HG03108 (cell line): ENCODE results near the gene NCAN.
A peak's percentile ranks its signal among the peaks of the same experiment; 100 is the strongest.
"Not testable (repeated sequence)": the region's sequence is repeated elsewhere in the genome, so short reads cannot be mapped to it uniquely, and the experiment has no call there.

Experiments
- ATAC-seq: cut with Tn5 transposase; IDR thresholded peaks from one replicate; pipeline ENCODE4 v1.9.1; 2021; ENCODE audit warnings: moderate library complexity; ENCODE audit not compliant: unreplicated experiment

The NCAN gene

GRCh38 chr19:19192910-19193423 is 18.8 kb upstream of the NCAN start:
- no peak for ATAC-seq

- ATAC-seq = no peak
Measured at GRCh38 chr19:19193926-19194325, 17.8 kb upstream of the NCAN start.

GRCh38 chr19:19201697-19202630 is 9.8 kb upstream of the NCAN start:
- ATAC-seq = no peak

GRCh38 chr19:19202707-19203011 is 9.1 kb upstream of the NCAN start:
- peak; percentile 7 for ATAC-seq

DNA sequence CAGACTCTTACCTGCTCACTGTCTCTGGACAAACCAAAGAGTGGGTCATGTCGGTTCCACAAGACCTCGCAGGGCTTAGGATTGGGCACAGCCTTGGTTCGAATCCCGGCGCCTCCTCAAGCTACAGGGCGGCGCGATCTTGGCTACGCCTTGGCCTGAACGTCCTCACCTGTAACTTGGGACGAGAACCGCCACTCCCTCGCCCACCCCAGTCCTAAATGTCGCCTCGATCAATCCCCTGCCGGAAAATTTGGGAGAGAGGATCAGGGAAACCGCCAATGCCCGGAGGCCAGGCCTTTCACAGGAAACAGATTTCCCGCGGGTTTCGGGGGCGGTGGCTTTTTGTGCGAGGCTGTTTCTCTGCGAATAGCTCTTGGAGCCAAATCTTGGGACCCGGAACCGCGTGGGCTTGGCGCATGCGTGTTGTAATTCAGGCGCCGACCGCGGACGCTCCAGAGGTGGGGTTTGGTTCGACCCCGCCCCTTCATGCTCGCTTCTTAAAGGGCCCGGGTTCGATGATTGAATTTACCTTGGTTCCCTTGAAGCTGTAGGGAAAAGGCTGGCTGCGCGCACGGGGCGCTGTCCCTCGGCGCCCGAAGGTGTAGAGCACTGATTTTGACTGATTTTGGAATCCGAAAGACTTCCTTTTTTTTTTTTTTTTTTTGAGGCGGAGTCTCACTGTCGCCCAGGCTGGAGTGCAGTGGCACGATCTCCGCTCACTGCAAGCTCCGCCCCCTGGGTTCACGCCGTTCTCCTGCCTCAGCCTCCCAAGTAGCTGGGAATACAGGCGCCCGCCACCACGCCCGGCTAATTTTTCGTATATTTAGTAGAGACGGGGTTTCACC is 8.5 kb upstream of the NCAN start, which contains the start of gene NR2C2AP:
Gene NR2C2AP, minus strand, starts transcription at position 403 of the 845 bp plus-strand sequence. Its CDS starts 354 bp downstream, at position 49.
- ATAC-seq = peak; percentile 54

DNA sequence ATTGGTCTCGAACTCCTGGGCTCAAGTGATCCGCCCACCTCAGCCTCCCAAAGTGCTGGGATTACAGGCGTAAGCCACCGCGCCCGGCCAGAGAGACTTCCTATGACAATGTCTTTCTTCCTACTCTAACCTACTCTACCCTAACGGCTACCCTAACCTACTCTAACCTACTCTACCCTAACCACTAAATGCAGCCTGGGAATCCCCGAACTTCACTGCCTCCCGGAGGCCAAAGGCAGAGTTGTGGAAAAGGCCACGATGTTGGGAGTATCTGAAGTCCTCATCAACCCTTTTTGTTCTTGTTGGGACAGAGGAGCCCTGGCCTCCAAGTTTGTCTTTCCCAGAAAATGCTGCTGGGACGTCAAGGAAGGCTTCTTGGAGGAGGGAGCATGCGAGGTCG is 7.6 kb upstream of the NCAN start:
- ATAC-seq = no peak

- no peak for ATAC-seq
Measured at GRCh38 chr19:19205416-19206410, 6.0 kb upstream of the NCAN start.

- ATAC-seq = no peak
Measured at GRCh38 chr19:19206938-19207337, 4.8 kb upstream of the NCAN start.

DNA sequence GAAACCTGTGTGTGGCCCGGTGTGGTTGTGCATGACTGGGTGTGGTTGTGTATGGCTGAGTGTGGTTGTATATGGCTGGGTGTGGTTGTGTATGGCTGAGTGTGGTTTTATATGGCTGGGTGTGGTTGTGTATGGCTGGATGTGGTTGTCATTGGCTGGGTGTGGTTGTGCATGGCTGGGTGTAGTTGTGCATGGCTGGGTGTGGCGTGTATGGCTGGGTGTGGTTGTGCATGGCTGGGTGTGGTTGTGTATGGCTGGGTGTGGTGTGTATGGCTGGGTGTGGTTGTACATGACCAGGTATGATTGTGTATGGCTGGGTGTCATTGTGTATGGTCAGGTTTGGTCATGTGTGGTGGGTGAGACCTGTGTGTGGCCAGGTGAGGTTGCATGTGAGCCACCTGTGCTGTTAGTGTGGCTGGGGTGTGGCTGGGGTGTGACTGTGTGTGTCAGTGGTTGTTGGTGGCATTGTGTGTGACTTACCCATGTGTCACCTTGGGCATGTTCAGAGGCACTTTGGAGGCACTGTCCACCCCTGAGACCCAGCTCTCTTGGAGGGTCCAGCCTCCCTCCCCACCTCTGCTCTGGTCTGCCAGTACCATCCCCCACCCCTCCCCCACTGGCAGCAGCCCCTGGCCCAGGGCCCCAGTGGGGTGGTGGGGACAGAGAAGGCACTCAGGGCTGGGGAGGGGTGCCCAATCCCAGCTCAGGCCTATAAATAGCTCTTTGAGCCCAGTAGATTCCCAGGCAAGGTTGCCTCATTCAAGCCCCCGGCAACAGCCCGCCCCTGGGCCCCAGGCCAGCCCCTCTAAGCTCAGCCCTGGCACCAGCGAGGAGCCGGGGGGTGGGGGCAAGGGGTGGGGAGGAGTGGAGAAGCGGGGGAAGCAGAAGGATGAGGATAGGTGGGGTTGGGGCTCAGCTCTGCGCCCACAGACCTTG is 3.9 kb upstream of the NCAN start:
- ATAC-seq = no peak

DNA sequence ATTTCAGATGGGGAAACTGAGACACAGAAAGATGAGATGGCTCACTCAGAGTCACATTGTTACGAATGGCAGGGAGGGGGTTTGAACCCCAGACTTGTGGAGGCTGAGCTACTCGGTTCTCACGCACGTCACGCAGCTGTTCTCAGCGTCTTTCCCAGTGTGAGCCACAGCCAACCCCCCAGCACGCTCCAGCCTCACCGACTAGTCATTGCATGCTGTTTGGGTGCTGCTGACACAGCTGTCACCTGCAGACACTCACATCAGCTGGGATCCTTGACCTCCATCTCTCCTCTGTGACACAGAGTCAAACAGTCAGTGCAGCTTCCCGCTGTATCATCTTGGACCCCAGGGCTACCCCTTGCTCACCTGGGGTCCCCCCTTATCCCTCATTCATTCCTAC is 2.4 kb upstream of the NCAN start:
- ATAC-seq = no peak

GRCh38 chr19:19212916-19213315 is 1.2 kb downstream of the NCAN start:
- ATAC-seq = no peak

GRCh38 chr19:19213426-19214158 is 1.8 kb downstream of the NCAN start:
- ATAC-seq = no peak

- ATAC-seq = no peak
Measured at GRCh38 chr19:19214159-19214490, 2.4 kb downstream of the NCAN start.

- ATAC-seq = no peak
Measured at GRCh38 chr19:19214892-19215291, 3.1 kb downstream of the NCAN start.

GRCh38 chr19:19215792-19216191 is 4.0 kb downstream of the NCAN start:
- ATAC-seq = no peak

- no peak for ATAC-seq
Measured at GRCh38 chr19:19217099-19217498, 5.3 kb downstream of the NCAN start.

DNA sequence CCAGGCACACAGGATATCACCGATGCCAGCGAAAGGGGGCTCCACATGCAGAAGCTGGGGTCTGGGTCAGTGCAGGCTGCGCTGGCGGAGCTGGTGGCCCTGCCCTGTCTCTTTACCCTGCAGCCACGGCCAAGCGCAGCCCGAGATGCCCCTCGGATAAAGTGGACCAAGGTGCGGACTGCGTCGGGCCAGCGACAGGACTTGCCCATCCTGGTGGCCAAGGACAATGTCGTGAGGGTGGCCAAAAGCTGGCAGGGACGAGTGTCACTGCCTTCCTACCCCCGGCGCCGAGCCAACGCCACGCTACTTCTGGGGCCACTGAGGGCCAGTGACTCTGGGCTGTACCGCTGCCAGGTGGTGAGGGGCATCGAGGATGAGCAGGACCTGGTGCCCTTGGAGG is 7.2 kb downstream of the NCAN start:
- ATAC-seq = no peak

- ATAC-seq = not testable (repeated sequence)
Measured at GRCh38 chr19:19221000-19221399, 9.2 kb downstream of the NCAN start.

GRCh38 chr19:19223060-19223459 is 11.3 kb downstream of the NCAN start:
- ATAC-seq = no peak
